ACC112 (cell line): Measurements from ENCODE around the gene SPATA31E1.
"Not testable (repeated sequence)": the region's sequence is repeated elsewhere in the genome, so short reads cannot be mapped to it uniquely, and the experiment has no call there.

Experiments used
- H2AFZ ChIP-seq: fragments of 200-600 bp; sonication (generic); one replicate; pipeline ENCODE4 v1.6.0; 2017; ENCODE audit warnings: antibody characterized with exemption, low read length; ENCODE audit not compliant: unreplicated experiment
- H3K27ac ChIP-seq: fragments of 200-600 bp; sonication (generic); 2 replicates; pipeline ENCODE4 v1.5.1; 2014; ENCODE audit warnings: low read depth, mild to moderate bottlenecking, antibody characterized with exemption, low read length, moderate library complexity
- H3K27me3 ChIP-seq: fragments of 200-600 bp; sonication (generic); 2 replicates; pipeline ENCODE4 v1.6.1; 2014; ENCODE audit warnings: mild to moderate bottlenecking, antibody characterized with exemption, low read length, moderate library complexity, mixed read lengths; ENCODE audit not compliant: insufficient read depth
- H3K36me3 ChIP-seq: fragments of 200-600 bp; sonication (generic); 2 replicates; pipeline ENCODE4 v1.6.1; 2016; ENCODE audit warnings: mild to moderate bottlenecking, antibody characterized with exemption, low read length, moderate library complexity, mixed read lengths; ENCODE audit not compliant: insufficient read depth
- H3K4me1 ChIP-seq: fragments of 200-600 bp; sonication (generic); one replicate; pipeline ENCODE4 v1.6.1; 2016; ENCODE audit warnings: low read length, mixed read lengths; ENCODE audit not compliant: insufficient read depth, unreplicated experiment, control insufficient read depth
- H3K4me3 ChIP-seq: fragments of 200-600 bp; sonication (generic); 2 replicates; pipeline ENCODE4 v1.5.1; 2014; ENCODE audit warnings: mild to moderate bottlenecking, low read depth, low read length
- H3K79me2 ChIP-seq: fragments of 200-600 bp; sonication (generic); one replicate; pipeline ENCODE4 v1.6.0; 2016; ENCODE audit warnings: low read length; ENCODE audit not compliant: control insufficient read depth, unreplicated experiment, insufficient read depth

Gene SPATA31E1

GRCh38 chr9:87882627-87883026 is at the start of gene SPATA31E1:
TSS of gene SPATA31E1 (plus strand) at chr9:87882877. CDS start at chr9:87882892, 15 bp downstream.
- no peaks in the 10 kb centered on the region for H3K79me2 ChIP-seq
- no peaks in the 10 kb centered on the region for H3K36me3 ChIP-seq
- H3K27me3 ChIP-seq: no peaks in the 10 kb centered on the region
- no peak within 1 kb of the TSS for H2AFZ ChIP-seq
- peaks cover 20% of the 10 kb centered on the region for H3K4me1 ChIP-seq
- H3K27ac ChIP-seq: no peak within 1 kb of the TSS
- H3K4me3 ChIP-seq: no peak within 1 kb of the TSS

GRCh38 chr9:87834357-87834756 is 48.3 kb upstream of the SPATA31E1 start:
- Histone ChIP-seq H3K4me1 (no peaks in the 10 kb centered on the region), H3K4me3 (no peak overlapping the region), H3K36me3 (no peaks in the 10 kb centered on the region), H3K27me3 (peaks cover 10% of the 10 kb centered on the region; the same call in 1 of the 2 replicates), H2AFZ (no peak overlapping the region), H3K27ac (no peak overlapping the region), H3K79me2 (no peaks in the 10 kb centered on the region)

- Histone ChIP-seq H3K27ac (no peak overlapping the region), H3K36me3 (no peaks in the 10 kb centered on the region), H3K27me3 (peaks cover 10% of the 10 kb centered on the region; the same call in 1 of the 2 replicates), H2AFZ (no peak overlapping the region), H3K4me3 (no peak overlapping the region), H3K79me2 (no peaks in the 10 kb centered on the region), H3K4me1 (no peaks in the 10 kb centered on the region)
Measured at GRCh38 chr9:87836536-87836935, 46.1 kb upstream of the SPATA31E1 start.

GRCh38 chr9:87836951-87837705 is 45.5 kb upstream of the SPATA31E1 start:
- Histone ChIP-seq H3K79me2 (no peaks in the 10 kb centered on the region), H3K27me3 (peaks cover 10% of the 10 kb centered on the region; the same call in 1 of the 2 replicates), H3K4me3 (no peak overlapping the region), H2AFZ (peak overlapping the region; percentile 12), H3K36me3 (no peaks in the 10 kb centered on the region), H3K4me1 (no peaks in the 10 kb centered on the region), H3K27ac (no peak overlapping the region)

- Histone ChIP-seq H2AFZ (peak overlapping the region; percentile 25), H3K27me3 (peaks cover 10% of the 10 kb centered on the region; the same call in 1 of the 2 replicates), H3K36me3 (no peaks in the 10 kb centered on the region)
Measured at GRCh38 chr9:87840134-87840533, 42.5 kb upstream of the SPATA31E1 start.

GRCh38 chr9:87842878-87843585 is 39.6 kb upstream of the SPATA31E1 start:
- Histone ChIP-seq H3K4me3 (no peak overlapping the region), H3K27me3 (0 out of 2 replicates have a peak, but pooled peaks cover under 1% of the 10 kb centered on the region), H3K79me2 (no peaks in the 10 kb centered on the region), H3K4me1 (no peaks in the 10 kb centered on the region), H2AFZ (no peak overlapping the region), H3K27ac (no peak overlapping the region), H3K36me3 (no peaks in the 10 kb centered on the region)

More at GRCh38 chr9:87840134-87840533, 42.5 kb upstream of the SPATA31E1 start:
- H3K4me1 ChIP-seq: no peaks in the 10 kb centered on the region
- H3K27ac ChIP-seq: no peak overlapping the region
- H3K4me3 ChIP-seq: no peak overlapping the region
- no peaks in the 10 kb centered on the region for H3K79me2 ChIP-seq

- no peaks in the 10 kb centered on the region for H3K27me3 ChIP-seq
- H2AFZ ChIP-seq: no peak overlapping the region
- H3K79me2 ChIP-seq: no peaks in the 10 kb centered on the region
- no peaks in the 10 kb centered on the region for H3K4me1 ChIP-seq
- H3K36me3 ChIP-seq: no peaks in the 10 kb centered on the region
- H3K27ac ChIP-seq: no peak overlapping the region
- H3K4me3 ChIP-seq: no peak overlapping the region
Measured at GRCh38 chr9:87844506-87844905, 38.2 kb upstream of the SPATA31E1 start.

GRCh38 chr9:87847817-87848216 is 34.9 kb upstream of the SPATA31E1 start:
- H3K27me3 ChIP-seq, H3K27ac ChIP-seq, H3K36me3 ChIP-seq, H2AFZ ChIP-seq, H3K4me1 ChIP-seq, H3K79me2 ChIP-seq, H3K4me3 ChIP-seq: not testable (repeated sequence)

GRCh38 chr9:87849144-87849758 is 33.4 kb upstream of the SPATA31E1 start:
- Histone ChIP-seq H3K79me2 (no peaks in the 10 kb centered on the region), H2AFZ (no peak overlapping the region), H3K27me3 (no peaks in the 10 kb centered on the region), H3K4me1 (peaks cover 8% of the 10 kb centered on the region), H3K4me3 (no peak overlapping the region), H3K36me3 (no peaks in the 10 kb centered on the region), H3K27ac (no peak overlapping the region)

- no peaks in the 10 kb centered on the region for H3K79me2 ChIP-seq
Measured at GRCh38 chr9:87850391-87850790, 32.3 kb upstream of the SPATA31E1 start.

More at GRCh38 chr9:87850391-87850790, 32.3 kb upstream of the SPATA31E1 start:
- Histone ChIP-seq H3K4me1 (peaks cover 8% of the 10 kb centered on the region), H3K27me3 (no peaks in the 10 kb centered on the region), H3K4me3 (no peak overlapping the region), H3K27ac (no peak overlapping the region), H2AFZ (no peak overlapping the region), H3K36me3 (no peaks in the 10 kb centered on the region)
